ENCODE measurements around the gene NBPF15. TPM values are rescaled to one million over a fixed set of nuclear protein-coding genes. Genes with fewer than 3 reads are reported as not detected.

The NBPF15 gene
- polyA plus RNA-seq, 1 donor, result 50.3 TPM

Other genes starting within 250 kb of the NBPF15 start
- not detected for gene PPIAL4E, start 88.0 kb downstream of the NBPF15 start, polyA plus RNA-seq (ENCODE audit: insufficient read length)
- gene PPIAL4F, start 131.2 kb upstream of the NBPF15 start, polyA plus RNA-seq (ENCODE audit: insufficient read length), result not detected